IMR-90 (cell line): Measurements from ENCODE around the gene LRRTM4.

ENCODE experiments used
- BHLHE40 ChIP-seq: fragments of 150-350 bp; IDR thresholded peaks from 2 replicates; pipeline ENCODE4 v1.6.1; 2016; ENCODE audit warnings: mild to moderate bottlenecking, low read depth, low read length
- CEBPB ChIP-seq: IDR thresholded peaks from 2 replicates; pipeline ENCODE4 v1.6.1; 2012; ENCODE audit warnings: low read depth, low read length, improper control_type of control experiment
- FOS ChIP-seq: fragments of 150-350 bp; IDR thresholded peaks from 2 replicates; pipeline ENCODE4 v1.6.1; 2016; ENCODE audit warnings: low read depth, low read length
- MAFK ChIP-seq: IDR thresholded peaks from 2 replicates; pipeline ENCODE4 v1.6.1; 2012; ENCODE audit warnings: low read depth, low read length, improper control_type of control experiment
- MAZ ChIP-seq: IDR thresholded peaks from 2 replicates; pipeline ENCODE4 v1.6.1; 2012; ENCODE audit warnings: low read depth, mild to moderate bottlenecking, low read length, improper control_type of control experiment, moderate library complexity, borderline replicate concordance
- MXI1 ChIP-seq: IDR thresholded peaks from 2 replicates; pipeline ENCODE4 v1.6.1; 2012; ENCODE audit warnings: low read depth, mild to moderate bottlenecking, low read length, moderate library complexity, borderline replicate concordance
- NFE2L2 ChIP-seq: fragments of 150-350 bp; IDR thresholded peaks from 2 replicates; pipeline ENCODE4 v1.6.1; 2016; ENCODE audit warnings: low read depth, mild to moderate bottlenecking, low read length
- POLR2A ChIP-seq: IDR thresholded peaks from 2 replicates; pipeline ENCODE4 v1.6.1; 2012; ENCODE audit warnings: mild to moderate bottlenecking, low read depth, low read length
- RAD21 ChIP-seq: IDR thresholded peaks from 2 replicates; pipeline ENCODE4 v1.6.1; 2012; ENCODE audit warnings: low read length, improper control_type of control experiment
- RFX5 ChIP-seq: IDR thresholded peaks from 2 replicates; pipeline ENCODE4 v1.8.0; 2012; ENCODE audit warnings: low read depth, mild to moderate bottlenecking, low read length, moderate library complexity
- SMC3 ChIP-seq: fragments of 150-350 bp; IDR thresholded peaks from 2 replicates; pipeline ENCODE4 v1.6.1; 2016; ENCODE audit warnings: low read depth, mild to moderate bottlenecking, antibody characterized with exemption, low read length, moderate library complexity
- TF ChIP-seq, protein P1 (sequence below): fragments of 150-350 bp; IDR thresholded peaks from 2 replicates; pipeline ENCODE4 v1.6.1; 2017; ENCODE audit warnings: mild to moderate bottlenecking, antibody characterized with exemption, low read length, low read depth
- TF ChIP-seq, protein P2 (sequence below): conservative IDR thresholded peaks from 2 replicates; pipeline ENCODE4 v1.5.1; 2012; ENCODE audit warnings: mild to moderate bottlenecking, low read depth, low read length, improper control_type of control experiment
- TF ChIP-seq, protein P3 (sequence below): fragments of 150-350 bp; IDR thresholded peaks from 2 replicates; pipeline ENCODE4 v1.6.1; 2016; ENCODE audit warnings: low read depth, mild to moderate bottlenecking, low read length, moderate library complexity, borderline replicate concordance

DNA sequence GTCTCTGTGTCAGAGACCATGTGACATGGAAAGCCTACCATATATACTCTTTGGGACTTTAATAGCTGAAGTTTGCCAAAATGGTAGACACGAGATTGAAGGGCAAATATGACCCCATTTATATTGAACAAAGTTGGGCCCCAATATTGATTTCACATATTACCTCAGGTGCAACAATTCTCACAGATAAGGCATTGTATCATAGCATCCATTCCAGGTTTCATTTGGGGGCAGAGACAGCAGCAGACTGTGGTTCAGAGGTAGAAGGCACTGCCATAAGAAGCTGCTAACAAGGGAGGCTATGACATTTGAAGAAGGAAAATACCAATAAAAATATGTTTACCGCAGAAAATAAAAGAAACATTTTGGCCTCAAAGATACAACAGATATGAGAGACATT, 419.2 kb downstream of the LRRTM4 start:
- TF ChIP-seq, protein P1, sequence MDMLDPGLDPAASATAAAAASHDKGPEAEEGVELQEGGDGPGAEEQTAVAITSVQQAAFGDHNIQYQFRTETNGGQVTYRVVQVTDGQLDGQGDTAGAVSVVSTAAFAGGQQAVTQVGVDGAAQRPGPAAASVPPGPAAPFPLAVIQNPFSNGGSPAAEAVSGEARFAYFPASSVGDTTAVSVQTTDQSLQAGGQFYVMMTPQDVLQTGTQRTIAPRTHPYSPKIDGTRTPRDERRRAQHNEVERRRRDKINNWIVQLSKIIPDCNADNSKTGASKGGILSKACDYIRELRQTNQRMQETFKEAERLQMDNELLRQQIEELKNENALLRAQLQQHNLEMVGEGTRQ, result no peak
- TF ChIP-seq BHLHE40 (no peak), SMC3 (no peak), RFX5 (no peak), MAZ (no peak), MXI1 (no peak), MAFK (no peak), POLR2A (no peak), RAD21 (no peak), FOS (no peak), NFE2L2 (no peak), CEBPB (no peak)
- TF ChIP-seq, protein P2, sequence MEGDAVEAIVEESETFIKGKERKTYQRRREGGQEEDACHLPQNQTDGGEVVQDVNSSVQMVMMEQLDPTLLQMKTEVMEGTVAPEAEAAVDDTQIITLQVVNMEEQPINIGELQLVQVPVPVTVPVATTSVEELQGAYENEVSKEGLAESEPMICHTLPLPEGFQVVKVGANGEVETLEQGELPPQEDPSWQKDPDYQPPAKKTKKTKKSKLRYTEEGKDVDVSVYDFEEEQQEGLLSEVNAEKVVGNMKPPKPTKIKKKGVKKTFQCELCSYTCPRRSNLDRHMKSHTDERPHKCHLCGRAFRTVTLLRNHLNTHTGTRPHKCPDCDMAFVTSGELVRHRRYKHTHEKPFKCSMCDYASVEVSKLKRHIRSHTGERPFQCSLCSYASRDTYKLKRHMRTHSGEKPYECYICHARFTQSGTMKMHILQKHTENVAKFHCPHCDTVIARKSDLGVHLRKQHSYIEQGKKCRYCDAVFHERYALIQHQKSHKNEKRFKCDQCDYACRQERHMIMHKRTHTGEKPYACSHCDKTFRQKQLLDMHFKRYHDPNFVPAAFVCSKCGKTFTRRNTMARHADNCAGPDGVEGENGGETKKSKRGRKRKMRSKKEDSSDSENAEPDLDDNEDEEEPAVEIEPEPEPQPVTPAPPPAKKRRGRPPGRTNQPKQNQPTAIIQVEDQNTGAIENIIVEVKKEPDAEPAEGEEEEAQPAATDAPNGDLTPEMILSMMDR, result no peak
- TF ChIP-seq, protein P3, sequence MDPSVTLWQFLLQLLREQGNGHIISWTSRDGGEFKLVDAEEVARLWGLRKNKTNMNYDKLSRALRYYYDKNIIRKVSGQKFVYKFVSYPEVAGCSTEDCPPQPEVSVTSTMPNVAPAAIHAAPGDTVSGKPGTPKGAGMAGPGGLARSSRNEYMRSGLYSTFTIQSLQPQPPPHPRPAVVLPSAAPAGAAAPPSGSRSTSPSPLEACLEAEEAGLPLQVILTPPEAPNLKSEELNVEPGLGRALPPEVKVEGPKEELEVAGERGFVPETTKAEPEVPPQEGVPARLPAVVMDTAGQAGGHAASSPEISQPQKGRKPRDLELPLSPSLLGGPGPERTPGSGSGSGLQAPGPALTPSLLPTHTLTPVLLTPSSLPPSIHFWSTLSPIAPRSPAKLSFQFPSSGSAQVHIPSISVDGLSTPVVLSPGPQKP, result no peak
